Gastrocnemius medialis (tissue), 4 donors: Measurements from ENCODE around the gene NOD1. TPM values are rescaled to one million over a fixed set of nuclear protein-coding genes. Genes with fewer than 3 reads are reported as not detected.
"Not testable (repeated sequence)": the region's sequence is repeated elsewhere in the genome, so short reads cannot be mapped to it uniquely, and the experiment has no call there.

Experiments used
- ATAC-seq, 2 donors: fragments of 150-250 bp; one replicate each; pipeline ENCODE4 v1.9.1; 2016
- DNase-seq, 2 donors: peaks; one replicate each; pipeline ENCODE4 v3.0.0-alpha.2; 2019
- H3K27ac ChIP-seq, 4 donors: fragments of 200-600 bp; sonication (generic); 1 replicate in 1 of 4; 2 replicates in 3 of 4; pipeline ENCODE4 v1.5.1; 2016 to 2018; ENCODE audit warnings: mild to moderate bottlenecking in 2 of 4, moderate library complexity in 1 of 4
- H3K27me3 ChIP-seq, 3 donors: fragments of 200-600 bp; sonication (generic) in 2 of 3; 1 replicate in 1 of 3; 2 replicates in 2 of 3; pipeline versions ENCODE4 v1.5.1 to v1.6.0; 2016 to 2019; ENCODE audit warnings: mild to moderate bottlenecking in 1 of 3, moderate library complexity in 1 of 3
- H3K36me3 ChIP-seq, 2 donors: fragments of 200-600 bp; sonication (generic) in 1 of 2; one replicate each; pipeline ENCODE4 v1.5.1; 2017 to 2018
- H3K4me1 ChIP-seq, 2 donors: fragments of 200-600 bp; sonication (generic) in 1 of 2; one replicate each; pipeline ENCODE4 v1.5.1; 2016 to 2017; ENCODE audit warnings: mild to moderate bottlenecking in 2 of 2
- H3K4me3 ChIP-seq, 4 donors: fragments of 200-600 bp; sonication (generic) in 3 of 4; 1 replicate in 1 of 4; 2 replicates in 3 of 4; pipeline ENCODE4 v1.5.1; 2016 to 2019; ENCODE audit warnings: mild to moderate bottlenecking in 2 of 4
- H3K9me3 ChIP-seq, 3 donors: fragments of 200-600 bp; sonication (generic) in 2 of 3; 1 replicate in 1 of 3; 2 replicates in 2 of 3; pipeline ENCODE4 v1.5.1; 2016 to 2019
- CTCF ChIP-seq, 5 experiments: fragments of 450-650 bp in 3 of 5; fragments of 200-600 bp in 2 of 5; sonication (generic) in 2 of 5; IDR thresholded peaks in 4 of 5; conservative IDR thresholded peaks in 1 of 5; 1 replicate in 4 of 5; 2 replicates in 1 of 5; pipeline ENCODE4 v1.5.1; 2016 to 2019; ENCODE audit warnings: antibody characterized with exemption in 5 of 5, mild to moderate bottlenecking in 3 of 5, moderate library complexity in 3 of 5
- POLR2A ChIP-seq, 2 donors: fragments of 450-650 bp; IDR thresholded peaks; one replicate each; pipeline ENCODE4 v1.6.1; 2017; ENCODE audit warnings: antibody characterized with exemption in 2 of 2, mild to moderate bottlenecking in 2 of 2, moderate library complexity in 2 of 2
- in situ Hi-C, 4 donors: fragments of 200-750 bp; cut with MboI; loops; one replicate each; pipeline versions ENCODE4 v1.15.0 to v1.8.0; 2017; ENCODE audit warnings: low sequenced_read_pairs in 4 of 4
- intact Hi-C: fragments of 100-400 bp; cut with DNase I; formaldehyde crosslinking; loops from one replicate; pipeline ENCODE4 v1.15.1; 2023; ENCODE audit warnings: low total_unique reads
- total RNA-seq, 4 donors: library from RNA; depleted of rRNA; stranded (reverse); fragments of >200 nt; gene quantifications; one replicate each; pipeline versions ENCODE4 v1.1.0 to v1.2.3, GENCODE V29; 2016

NOD1 gene
- total RNA-seq, 4 donors from 2014 or later, result 2.3 to 4.6 (median 3.6) TPM

DNA sequence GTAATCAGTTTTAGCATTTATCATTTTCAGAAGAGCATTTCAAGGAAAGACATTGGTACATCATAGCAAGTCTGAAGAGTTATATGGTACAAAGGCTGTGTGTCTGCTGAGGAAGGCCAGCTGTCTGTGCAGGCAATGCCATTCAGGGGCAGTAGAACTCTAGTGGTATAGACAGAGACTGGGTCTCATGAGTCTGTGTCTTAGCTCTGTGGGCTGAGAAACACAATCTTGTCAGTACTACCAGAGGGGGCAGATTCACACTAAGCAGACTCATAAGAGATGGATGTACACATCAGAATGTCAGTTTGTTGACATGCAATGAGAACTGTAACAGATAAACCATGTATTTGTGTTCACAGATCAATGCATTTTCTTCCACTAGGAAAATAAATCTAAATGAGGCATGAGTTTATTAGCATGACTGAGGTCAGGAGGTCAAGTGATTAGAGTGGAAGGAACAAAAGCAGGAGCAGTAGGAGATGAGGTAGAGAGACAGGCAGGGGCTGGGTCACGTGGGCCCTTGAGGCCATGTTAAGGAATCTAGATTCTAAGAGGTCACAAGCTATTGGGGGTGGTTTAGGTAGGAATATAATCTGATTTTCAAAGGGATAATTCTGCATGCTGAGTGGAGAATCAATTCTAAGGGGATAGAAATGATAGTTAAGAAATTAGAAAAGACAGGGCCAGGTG lies 33.5 kb upstream of the NOD1 start:
- no peak for TF ChIP-seq CTCF (IDR thresholded peaks at IDR 0.05 in 4 of 5, conservative IDR thresholded peaks at IDR 0.05 in 1 of 5)
- no peak for TF ChIP-seq POLR2A (IDR thresholded peaks at IDR 0.05)
- H3K27me3 ChIP-seq, result no peaks in the 10 kb centered on the region
- ATAC-seq (no peak), DNase-seq (no peak)
- H3K4me3 ChIP-seq, result no peak overlapping the region
- in situ Hi-C loops (no loop called here), intact Hi-C loops (loop anchor here (2.0 to 5.0 kb wide), 2 partner anchors 35 to 53 kb away; no protein-coding TSS in a partner anchor)
- no peaks in the 10 kb centered on the region for H3K36me3 ChIP-seq
- no peak overlapping the region for H3K27ac ChIP-seq
- no peaks in the 10 kb centered on the region for H3K4me1 ChIP-seq
- H3K9me3 ChIP-seq, result no peaks in the 10 kb centered on the region

- H3K9me3 ChIP-seq, result no peaks in the 10 kb centered on the region
- in situ Hi-C loops (no loop called here), intact Hi-C loops (loop anchor here (2.0 to 5.0 kb wide), 2 partner anchors 36 to 53 kb away; no protein-coding TSS in a partner anchor)
- no peak overlapping the region for H3K27ac ChIP-seq
- no peaks in the 10 kb centered on the region for H3K27me3 ChIP-seq
- ATAC-seq, result no peak
- no peak overlapping the region for H3K4me3 ChIP-seq
- DNase-seq, result no peak
- H3K4me1 ChIP-seq, result no peaks in the 10 kb centered on the region
- no peak for TF ChIP-seq CTCF (IDR thresholded peaks at IDR 0.05 in 4 of 5, conservative IDR thresholded peaks at IDR 0.05 in 1 of 5)
- no peak for TF ChIP-seq POLR2A (IDR thresholded peaks at IDR 0.05)
- H3K36me3 ChIP-seq, result no peaks in the 10 kb centered on the region
Observed at GRCh38 chr7:30511494-30511893, 32.9 kb upstream of the NOD1 start.

DNA sequence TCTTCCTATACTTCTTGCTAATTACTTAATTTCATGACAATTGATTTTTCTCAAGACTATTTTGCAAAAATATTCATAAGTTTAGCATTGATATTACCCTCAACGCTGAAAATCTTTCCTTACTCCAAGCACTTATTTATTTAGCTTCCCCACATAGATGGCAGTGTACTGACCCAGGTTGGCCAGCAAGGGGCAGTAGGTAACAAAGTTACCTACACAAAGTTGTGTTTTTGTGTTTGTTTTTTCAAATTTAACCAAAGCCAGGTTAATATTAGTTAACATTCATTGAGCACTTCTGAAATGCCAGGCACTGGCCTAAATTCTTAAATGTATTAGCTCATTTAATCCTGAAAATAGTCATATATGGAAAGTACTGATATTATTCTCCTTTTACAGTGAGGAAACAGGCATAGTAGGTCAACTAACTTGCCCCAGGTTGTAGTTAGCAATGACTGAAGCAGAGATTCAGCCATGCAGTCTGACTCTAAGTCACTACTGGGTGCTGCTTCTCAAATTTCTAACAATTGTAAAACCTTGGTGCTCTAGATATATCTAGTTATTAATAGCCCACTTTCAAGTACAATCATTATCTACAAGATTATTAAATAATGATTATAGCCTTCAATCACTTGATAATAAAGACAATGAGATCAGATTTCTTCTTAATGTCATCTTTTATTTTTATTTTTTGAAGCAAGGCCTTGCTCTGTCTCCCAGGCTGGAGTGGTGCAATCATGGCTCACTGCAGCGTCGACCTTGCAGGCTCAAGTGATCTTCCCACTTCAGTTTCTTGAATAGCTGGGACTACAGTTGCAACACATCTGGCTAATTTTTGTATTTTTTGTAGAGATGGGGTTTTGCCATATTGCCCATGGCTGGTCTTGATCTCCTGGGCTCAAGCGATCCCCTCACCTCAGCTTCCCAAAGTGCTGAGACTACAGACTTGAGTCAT lies 31.8 kb upstream of the NOD1 start:
- ATAC-seq (no peak), DNase-seq (no peak)
- peaks cover 0 to 4% of the 10 kb centered on the region in 2 donors for H3K4me1 ChIP-seq
- intact Hi-C loops (loop anchor here (2.0 to 5.0 kb wide), 2 partner anchors 37 to 54 kb away; no protein-coding TSS in a partner anchor), in situ Hi-C loops (no loop called here)
- no peaks in the 10 kb centered on the region for H3K9me3 ChIP-seq
- H3K27me3 ChIP-seq, result no peaks in the 10 kb centered on the region
- no peak overlapping the region for H3K27ac ChIP-seq
- H3K36me3 ChIP-seq, result no peaks in the 10 kb centered on the region
- TF ChIP-seq POLR2A (IDR thresholded peaks at IDR 0.05), result no peak
- peak; percentile 29 to 71 (median 55) for TF ChIP-seq CTCF (IDR thresholded peaks at IDR 0.05 in 4 of 5, conservative IDR thresholded peaks at IDR 0.05 in 1 of 5)
- no peak overlapping the region for H3K4me3 ChIP-seq

GRCh38 chr7:30509171-30509857 lies 30.7 kb upstream of the NOD1 start:
- H3K9me3 ChIP-seq, H3K4me1 ChIP-seq, H3K27me3 ChIP-seq, DNase-seq, H3K4me3 ChIP-seq, H3K27ac ChIP-seq, H3K36me3 ChIP-seq, in situ Hi-C loops, ATAC-seq: not testable (repeated sequence)
- intact Hi-C loops, result loop anchor here (10.0 kb wide), 1 partner anchor 225 kb away; the partner anchor contains the start of gene ZNRF2

DNA sequence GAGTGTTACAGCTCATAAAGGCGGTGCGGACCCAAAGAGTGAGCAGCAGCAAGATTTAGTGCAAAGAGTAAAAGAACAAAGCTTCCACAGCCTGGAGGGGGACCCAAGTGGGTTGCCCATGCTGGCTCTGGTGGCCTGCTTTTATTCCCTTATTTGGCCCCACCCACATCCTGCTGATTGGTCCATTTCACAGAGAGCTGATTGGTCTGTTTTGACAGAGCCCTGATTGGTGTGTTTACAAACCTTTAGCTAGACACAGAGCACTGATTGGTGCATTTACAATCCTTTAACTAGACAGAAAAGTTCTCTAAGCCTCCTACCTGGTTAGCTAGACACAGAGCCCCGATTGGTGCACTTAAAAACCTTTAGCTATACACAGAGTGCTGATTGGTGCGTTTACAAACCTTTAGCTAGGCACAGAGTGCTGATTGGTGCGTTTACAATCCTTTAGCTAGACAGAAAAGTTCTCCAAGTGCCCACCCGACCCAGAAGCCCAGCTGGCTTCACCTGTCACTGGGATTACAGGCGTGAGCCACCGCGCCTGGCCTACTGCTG lies 28.8 kb upstream of the NOD1 start:
- H3K27ac ChIP-seq, H3K27me3 ChIP-seq, H3K9me3 ChIP-seq, in situ Hi-C loops, H3K4me3 ChIP-seq, H3K36me3 ChIP-seq, ATAC-seq, DNase-seq: not testable (repeated sequence)
- intact Hi-C loops, result loop anchor here (10.0 kb wide), 1 partner anchor 223 kb away; the partner anchor contains the start of gene ZNRF2
- H3K4me1 ChIP-seq, result peaks cover 12 to 19% of the 10 kb centered on the region in 2 donors
